Neural crest cell (in vitro differentiated cells): ENCODE data around the gene METRN. TPM values are rescaled to one million over a fixed set of nuclear protein-coding genes. Genes with fewer than 3 reads are reported as not detected.
A peak's percentile ranks its signal among the peaks of the same experiment; 100 is the strongest.

Experiments
- DNase-seq: peaks from one replicate; pipeline ENCODE4 v3.0.0; 2021; ENCODE audit warnings: low read depth, mixed read lengths, low spot score
- H3K27ac Mint-ChIP-seq: one replicate; pipeline ENCODE4 v1.8.0; 2021; ENCODE audit warnings: mild to moderate bottlenecking, mixed read lengths; ENCODE audit not compliant: unreplicated experiment
- H3K27me3 Mint-ChIP-seq: 2 replicates; pipeline ENCODE4 v1.8.0; 2021; ENCODE audit warnings: low read depth, mild to moderate bottlenecking, mixed read lengths
- H3K36me3 Mint-ChIP-seq: 2 replicates; pipeline ENCODE4 v1.8.0; 2021; ENCODE audit warnings: low read depth, mild to moderate bottlenecking, mixed read lengths
- H3K4me1 Mint-ChIP-seq: 2 replicates; pipeline ENCODE4 v1.8.0; 2021; ENCODE audit warnings: mixed read lengths
- H3K4me3 Mint-ChIP-seq: one replicate; pipeline ENCODE4 v1.8.0; 2021; ENCODE audit warnings: mild to moderate bottlenecking, mixed read lengths
- H3K9me3 Mint-ChIP-seq: 2 replicates; pipeline ENCODE4 v1.8.0; 2021; ENCODE audit warnings: mixed read lengths
- CTCF ChIP-seq: fragments of 200-600 bp; sonication (generic); conservative IDR thresholded peaks from 2 replicates; pipeline ENCODE4 v1.5.0; 2021; ENCODE audit warnings: antibody characterized with exemption, mild to moderate bottlenecking
- total RNA-seq: library from RNA; stranded (reverse); gene quantifications from 2 replicates; pipeline ENCODE4 v1.2.1, GENCODE V29; 2021

Gene METRN
- total RNA-seq, 1 donor from 2014 or later, result 224 TPM

DNA sequence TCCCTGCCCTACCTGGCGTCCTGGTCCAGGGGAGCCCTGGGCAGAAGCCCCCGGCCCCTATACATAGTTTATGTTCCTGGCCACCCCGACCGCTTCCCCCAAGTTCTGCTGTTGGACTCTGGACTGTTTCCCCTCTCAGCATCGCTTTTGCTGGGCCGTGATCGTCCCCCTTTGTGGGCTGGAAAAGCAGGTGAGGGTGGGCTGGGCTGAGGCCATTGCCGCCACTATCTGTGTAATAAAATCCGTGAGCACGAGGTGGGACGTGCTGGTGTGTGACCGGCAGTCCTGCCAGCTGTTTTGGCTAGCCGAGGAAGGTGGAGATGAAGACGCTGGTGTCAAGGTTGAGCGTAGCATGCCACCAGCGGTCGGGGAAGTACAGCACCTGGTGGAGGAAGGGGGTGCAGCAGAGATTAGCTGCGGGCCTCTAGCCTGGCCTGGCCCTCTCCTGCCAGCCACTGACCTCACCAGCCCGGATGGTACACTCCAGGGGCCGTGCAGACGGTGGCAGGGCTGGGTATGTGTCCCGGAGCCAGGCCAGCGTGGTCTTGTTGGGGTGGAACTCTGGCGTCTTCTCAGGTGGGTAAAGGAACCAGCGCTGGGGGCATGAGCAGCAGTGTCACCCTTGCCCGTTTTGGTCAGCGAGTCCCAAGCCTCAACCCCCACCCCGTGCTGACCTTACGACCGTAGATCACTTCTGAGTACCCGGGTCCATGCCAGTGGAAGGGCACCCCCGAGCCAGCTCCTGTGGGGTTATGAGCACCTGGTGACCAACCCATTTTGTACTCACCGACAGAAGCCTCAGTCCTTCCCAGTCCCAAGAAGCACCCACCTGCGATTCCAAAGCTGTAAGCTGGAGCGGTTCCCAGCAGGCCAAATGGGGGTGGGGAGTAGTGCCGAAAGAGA, 32.2 kb upstream of the METRN start:
- no peak for TF ChIP-seq CTCF
- DNase-seq, result no peak
- Mint-ChIP-seq H3K9me3 (no peaks in the 10 kb centered on the region), H3K27me3 (peaks cover 10% of the 10 kb centered on the region), H3K4me1 (peaks cover 18% of the 10 kb centered on the region), H3K27ac (peak overlapping the region; percentile 67), H3K4me3 (peak overlapping the region; percentile 90), H3K36me3 (peaks cover 5% of the 10 kb centered on the region)

DNA sequence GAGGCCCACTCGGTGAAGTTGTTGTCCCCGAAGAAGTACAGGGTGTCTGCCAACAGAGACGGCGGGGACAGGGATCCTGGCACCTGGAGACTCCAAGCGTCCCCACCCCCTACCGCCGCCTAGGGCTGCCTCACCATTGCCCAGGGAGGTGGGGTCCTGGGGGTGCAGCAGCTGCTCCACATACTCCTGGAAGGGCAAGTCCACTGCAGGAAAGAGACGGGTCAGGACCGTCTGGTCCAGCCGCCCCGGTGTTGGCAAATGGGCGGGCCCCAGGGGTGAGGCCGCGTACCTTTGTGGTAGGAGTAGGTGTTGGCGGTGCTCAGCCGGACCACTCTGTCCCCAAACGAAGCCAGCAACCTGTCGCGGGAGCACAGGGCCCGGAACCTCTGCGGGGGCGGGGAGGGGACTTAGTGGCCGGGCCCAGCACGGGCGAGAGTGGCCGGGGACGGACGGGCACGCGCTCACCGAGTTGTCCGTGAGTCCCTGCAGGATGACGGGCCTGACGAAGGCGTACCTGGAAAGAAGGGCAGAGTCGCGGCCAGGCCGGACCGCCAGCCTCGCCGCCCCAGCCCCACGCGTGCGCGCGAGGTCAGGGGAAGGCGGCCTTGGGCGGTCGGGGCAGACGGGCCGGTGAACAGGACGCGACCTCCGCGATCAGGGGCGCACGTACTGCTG, 31.4 kb upstream of the METRN start:
- no peaks in the 10 kb centered on the region for H3K9me3 Mint-ChIP-seq
- no peak for DNase-seq
- peaks cover 10% of the 10 kb centered on the region for H3K27me3 Mint-ChIP-seq
- TF ChIP-seq CTCF, result no peak
- H3K27ac Mint-ChIP-seq, result peak overlapping the region; percentile 12
- H3K36me3 Mint-ChIP-seq, result peaks cover 5% of the 10 kb centered on the region
- peaks cover 18% of the 10 kb centered on the region for H3K4me1 Mint-ChIP-seq
- peak overlapping the region; percentile 90 for H3K4me3 Mint-ChIP-seq

DNA sequence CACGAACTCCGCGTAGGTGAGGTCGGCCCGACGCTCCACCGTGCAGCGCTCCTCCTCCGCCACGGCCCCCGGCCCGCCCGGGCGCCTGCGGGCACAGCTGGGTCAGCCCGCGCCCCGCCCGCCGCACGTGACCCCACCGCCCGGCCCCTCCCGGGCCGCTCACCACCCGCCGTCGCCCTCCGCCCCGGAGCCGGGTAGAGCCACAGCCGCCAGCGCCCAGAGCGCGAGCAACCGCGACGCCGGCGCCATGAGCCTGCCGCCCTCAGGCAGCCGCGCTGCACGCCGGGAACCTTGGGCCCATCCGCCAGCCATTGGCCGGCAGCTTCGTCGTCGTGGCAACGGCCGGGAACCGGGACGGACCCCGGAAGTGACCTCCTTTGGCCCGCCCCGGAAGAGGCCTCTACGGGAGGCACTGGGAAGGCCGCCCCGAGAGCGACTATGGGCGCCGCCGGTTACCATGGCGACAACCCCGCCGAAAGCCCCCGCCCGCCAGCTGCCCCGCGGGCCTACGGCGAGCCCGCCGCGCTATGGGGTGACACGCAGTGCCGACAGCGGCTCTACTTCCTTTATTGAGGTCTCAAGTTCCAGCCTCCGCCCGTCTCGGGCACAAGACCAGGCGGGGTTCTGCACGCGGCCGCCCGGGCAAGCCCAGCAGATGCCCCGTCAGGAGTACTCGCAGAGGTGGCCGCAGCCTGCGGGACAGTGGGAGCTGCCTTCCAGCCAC, 30.7 kb upstream of the METRN start, which contains the start of gene JMJD8:
JMJD8 (minus strand) TSS at position 264 of the 724 bp plus-strand sequence; CDS start at position 249, 15 bp downstream.
- H3K4me1 Mint-ChIP-seq, result peaks cover 15% of the 10 kb centered on the region
- peak within 1 kb of the TSS; percentile 90 for H3K4me3 Mint-ChIP-seq
- no peaks in the 10 kb centered on the region for H3K9me3 Mint-ChIP-seq
- peak; percentile 91 for DNase-seq
- peak within 1 kb of the TSS; percentile 12 for H3K27ac Mint-ChIP-seq
- no peak for TF ChIP-seq CTCF
- H3K27me3 Mint-ChIP-seq, result peaks cover 8% of the 10 kb centered on the region
- H3K36me3 Mint-ChIP-seq, result peaks cover 5% of the 10 kb centered on the region

- Mint-ChIP-seq H3K9me3 (no peaks in the 10 kb centered on the region), H3K4me3 (no peak overlapping the region), H3K27ac (no peak overlapping the region), H3K36me3 (peaks cover 5% of the 10 kb centered on the region), H3K27me3 (peaks cover 12% of the 10 kb centered on the region), H3K4me1 (peaks cover 23% of the 10 kb centered on the region)
- TF ChIP-seq CTCF, result no peak
- no peak for DNase-seq
Measured at GRCh38 chr16:684961-685696, 29.8 kb upstream of the METRN start.

DNA sequence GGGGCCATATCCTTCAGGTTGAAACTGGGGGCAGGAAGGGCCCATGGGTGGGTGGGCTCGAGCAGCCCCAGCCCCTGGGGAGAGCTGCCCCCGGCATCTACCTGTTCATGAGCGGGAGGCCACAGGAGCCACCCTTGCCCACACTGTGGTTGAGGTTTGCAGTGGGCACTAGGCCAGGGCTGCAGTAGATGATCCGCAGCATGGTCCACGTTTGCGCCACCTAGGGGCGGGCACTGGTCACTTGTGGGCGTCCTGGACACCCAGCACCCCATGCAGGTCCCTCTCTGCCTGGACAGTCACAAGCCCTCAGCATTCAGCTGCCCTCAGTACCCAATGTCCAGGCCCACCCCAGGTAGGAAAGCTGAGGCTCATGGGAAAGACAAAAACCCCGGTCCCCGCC, 29.0 kb upstream of the METRN start:
- Mint-ChIP-seq H3K4me1 (peaks cover 27% of the 10 kb centered on the region), H3K4me3 (peak overlapping the region; percentile 78), H3K27me3 (peaks cover 18% of the 10 kb centered on the region), H3K36me3 (peaks cover 5% of the 10 kb centered on the region), H3K9me3 (no peaks in the 10 kb centered on the region), H3K27ac (no peak overlapping the region)
- DNase-seq, result peak; percentile 50
- peak; percentile 50 for TF ChIP-seq CTCF
